GM12874 (cell line): ENCODE results near the gene OGT.

Experiments used
- TF ChIP-seq, protein P1 (sequence below): IDR thresholded peaks from 2 replicates; pipeline ENCODE4 v1.5.1; 2011; ENCODE audit warnings: low read depth, mild to moderate bottlenecking, control low read depth, low read length, moderate library complexity; ENCODE audit not compliant: insufficient read depth

OGT gene

DNA sequence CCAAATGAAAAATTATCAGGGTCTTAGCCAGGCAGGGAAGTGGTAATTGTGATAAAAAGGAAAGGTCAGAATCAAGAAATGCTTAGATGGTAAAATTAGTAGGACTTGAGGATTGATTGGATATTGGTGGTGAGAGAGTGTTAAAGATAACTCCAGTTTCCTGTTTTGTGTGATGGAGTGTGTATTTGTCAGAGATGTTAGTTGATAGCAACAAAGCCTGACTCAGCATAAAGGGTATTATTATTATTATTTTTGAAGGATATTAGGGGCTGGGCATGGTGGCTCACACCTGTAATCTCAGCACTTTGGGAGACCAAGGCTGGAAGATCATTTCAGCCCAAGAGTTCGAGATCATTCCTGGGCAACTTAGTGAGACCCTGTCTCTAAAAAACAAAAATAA is 23.6 kb upstream of the OGT start:
- TF ChIP-seq, protein P1, sequence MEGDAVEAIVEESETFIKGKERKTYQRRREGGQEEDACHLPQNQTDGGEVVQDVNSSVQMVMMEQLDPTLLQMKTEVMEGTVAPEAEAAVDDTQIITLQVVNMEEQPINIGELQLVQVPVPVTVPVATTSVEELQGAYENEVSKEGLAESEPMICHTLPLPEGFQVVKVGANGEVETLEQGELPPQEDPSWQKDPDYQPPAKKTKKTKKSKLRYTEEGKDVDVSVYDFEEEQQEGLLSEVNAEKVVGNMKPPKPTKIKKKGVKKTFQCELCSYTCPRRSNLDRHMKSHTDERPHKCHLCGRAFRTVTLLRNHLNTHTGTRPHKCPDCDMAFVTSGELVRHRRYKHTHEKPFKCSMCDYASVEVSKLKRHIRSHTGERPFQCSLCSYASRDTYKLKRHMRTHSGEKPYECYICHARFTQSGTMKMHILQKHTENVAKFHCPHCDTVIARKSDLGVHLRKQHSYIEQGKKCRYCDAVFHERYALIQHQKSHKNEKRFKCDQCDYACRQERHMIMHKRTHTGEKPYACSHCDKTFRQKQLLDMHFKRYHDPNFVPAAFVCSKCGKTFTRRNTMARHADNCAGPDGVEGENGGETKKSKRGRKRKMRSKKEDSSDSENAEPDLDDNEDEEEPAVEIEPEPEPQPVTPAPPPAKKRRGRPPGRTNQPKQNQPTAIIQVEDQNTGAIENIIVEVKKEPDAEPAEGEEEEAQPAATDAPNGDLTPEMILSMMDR: no peak

DNA sequence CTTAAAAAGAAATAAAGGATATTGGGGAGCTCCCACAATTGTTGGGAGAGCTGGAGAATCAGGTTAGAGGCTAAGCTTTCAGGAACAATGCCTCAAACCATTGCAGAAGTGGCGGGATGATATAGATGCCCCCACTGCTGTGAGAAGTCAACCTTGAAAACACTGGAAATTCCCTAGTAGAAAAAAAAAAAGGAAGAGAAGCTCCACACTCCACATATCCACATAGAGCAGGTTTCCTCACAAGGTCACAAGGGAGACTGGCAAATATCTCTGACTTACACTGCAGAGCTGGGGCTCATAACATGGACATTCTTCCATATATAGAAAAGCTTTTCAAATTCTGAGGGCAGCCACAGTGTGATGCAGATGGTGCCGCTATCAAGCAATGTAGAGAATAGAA is 22.7 kb upstream of the OGT start:
- TF ChIP-seq, protein P1: no peak

DNA sequence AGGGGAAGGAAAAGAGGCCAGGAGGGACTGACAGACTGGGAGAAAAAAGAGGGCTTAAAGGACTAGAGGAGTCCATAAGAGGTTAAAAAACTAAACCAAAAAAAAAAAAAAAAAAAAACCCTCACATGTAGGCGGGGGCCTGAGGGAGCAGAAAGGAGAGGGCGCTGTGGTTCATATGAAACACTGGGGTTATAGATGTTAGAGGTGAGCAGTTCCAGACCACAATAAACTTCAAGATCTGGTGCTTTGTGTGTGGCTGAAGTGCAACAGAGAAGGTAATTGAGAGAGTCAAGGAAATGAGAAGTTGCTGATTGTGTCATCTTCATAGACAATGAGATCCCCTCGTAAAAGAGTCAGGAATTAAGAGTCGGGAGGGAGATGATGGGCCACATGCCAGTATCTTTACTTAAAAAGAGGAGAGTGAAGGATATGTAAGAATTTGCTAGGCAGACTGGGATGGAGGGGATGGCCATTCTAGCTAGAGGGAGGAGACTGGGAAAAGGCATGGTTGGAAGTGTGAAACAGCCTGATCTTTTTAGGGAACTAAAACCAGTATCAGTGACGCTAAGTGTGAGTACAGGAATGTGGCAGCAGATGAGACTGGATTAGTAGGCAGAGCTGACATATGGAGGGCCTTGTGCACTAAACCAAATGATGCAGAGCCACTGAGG is 18.4 kb upstream of the OGT start:
- TF ChIP-seq, protein P1: no peak

DNA sequence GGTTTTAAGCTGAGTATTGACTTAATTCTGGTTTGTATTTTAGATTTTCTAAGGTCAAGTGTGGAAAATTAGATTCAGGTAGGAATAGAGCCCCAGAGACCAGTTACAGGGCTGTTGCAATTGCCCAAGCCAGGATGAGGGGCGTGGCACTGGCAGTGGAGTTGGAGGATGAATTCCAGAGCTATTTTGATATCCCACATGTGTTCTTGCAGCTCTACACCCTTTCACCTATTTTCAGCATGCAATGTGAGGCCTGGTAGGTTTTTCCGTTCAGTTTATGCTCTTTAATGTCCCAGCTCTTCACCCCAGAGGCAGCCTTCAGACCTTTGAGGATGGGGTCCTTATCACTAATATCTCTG is 17.9 kb upstream of the OGT start:
- TF ChIP-seq, protein P1: no peak

DNA sequence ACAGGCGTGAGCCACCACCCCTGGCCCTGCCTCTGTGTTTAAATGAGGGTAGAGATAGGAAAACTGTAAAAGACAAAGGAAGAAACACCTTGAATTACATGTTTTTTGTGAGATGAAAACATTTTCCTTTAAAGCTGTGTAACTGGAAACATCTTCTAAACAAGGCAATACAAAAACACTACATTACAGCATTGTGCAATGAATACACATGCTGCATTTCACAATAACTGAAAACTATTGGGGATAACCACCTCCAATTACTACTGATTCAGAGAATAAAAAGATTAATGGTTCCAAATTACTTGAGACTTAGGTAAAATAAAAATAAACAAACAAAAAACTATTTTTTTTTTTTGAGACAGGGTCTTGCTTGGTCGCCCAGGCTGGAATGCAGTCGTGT is 7.6 kb upstream of the OGT start:
- TF ChIP-seq, protein P1: no peak

DNA sequence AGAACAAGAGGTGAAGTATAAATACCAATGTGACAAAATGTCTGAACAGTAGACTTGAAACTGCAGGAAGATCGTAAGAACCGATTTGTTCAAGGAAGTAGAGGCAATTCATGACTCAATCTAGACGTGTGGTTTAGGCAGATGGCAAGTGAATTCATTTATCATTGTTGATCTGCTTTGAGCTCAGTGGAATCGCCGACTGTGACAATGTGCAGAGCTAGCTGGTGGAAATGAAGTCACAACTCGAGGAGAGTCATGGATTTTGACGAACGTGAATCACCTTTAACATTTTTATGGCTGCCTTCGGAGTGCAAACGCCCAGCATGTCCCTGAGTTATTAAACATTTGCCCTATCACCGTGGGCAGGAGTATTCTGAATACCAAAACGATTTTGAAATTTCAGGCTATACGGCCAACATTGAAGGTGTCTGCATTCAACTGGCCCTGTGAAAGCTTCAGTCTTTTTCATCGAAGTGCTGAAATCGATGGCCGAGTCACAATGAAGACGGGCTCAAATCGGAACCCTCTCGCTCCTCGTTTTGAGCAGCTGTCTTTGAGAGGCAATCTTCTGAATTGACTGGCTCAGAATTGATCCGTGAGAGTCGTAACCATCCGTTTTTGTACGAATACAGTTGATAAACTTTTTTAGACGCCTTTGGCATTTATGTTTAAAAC is 689 bp upstream of the OGT start:
- TF ChIP-seq, protein P1: no peak

DNA sequence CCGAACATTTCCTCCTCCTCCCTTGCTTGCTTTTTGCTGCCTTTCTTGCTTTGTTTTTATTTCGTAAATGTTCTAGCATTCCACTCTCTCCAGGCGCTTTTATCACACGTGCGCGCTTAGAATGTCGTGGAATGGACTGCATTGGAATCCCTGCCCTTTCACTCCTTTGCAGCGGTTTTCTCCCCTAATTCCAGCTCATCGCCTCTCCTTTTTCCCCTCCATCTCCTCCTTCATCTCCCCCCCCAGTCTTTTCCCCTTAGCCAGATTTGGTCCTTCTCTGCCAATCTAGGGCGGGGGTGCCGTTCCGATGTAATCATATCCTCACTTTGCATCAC is 579 bp downstream of the OGT start:
- TF ChIP-seq, protein P1: no peak
